ENCODE results near the gene CENPU.
"Not testable (repeated sequence)": the region's sequence is repeated elsewhere in the genome, so short reads cannot be mapped to it uniquely, and the experiment has no call there.

CENPU gene, protein sequence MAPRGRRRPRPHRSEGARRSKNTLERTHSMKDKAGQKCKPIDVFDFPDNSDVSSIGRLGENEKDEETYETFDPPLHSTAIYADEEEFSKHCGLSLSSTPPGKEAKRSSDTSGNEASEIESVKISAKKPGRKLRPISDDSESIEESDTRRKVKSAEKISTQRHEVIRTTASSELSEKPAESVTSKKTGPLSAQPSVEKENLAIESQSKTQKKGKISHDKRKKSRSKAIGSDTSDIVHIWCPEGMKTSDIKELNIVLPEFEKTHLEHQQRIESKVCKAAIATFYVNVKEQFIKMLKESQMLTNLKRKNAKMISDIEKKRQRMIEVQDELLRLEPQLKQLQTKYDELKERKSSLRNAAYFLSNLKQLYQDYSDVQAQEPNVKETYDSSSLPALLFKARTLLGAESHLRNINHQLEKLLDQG

DNA sequence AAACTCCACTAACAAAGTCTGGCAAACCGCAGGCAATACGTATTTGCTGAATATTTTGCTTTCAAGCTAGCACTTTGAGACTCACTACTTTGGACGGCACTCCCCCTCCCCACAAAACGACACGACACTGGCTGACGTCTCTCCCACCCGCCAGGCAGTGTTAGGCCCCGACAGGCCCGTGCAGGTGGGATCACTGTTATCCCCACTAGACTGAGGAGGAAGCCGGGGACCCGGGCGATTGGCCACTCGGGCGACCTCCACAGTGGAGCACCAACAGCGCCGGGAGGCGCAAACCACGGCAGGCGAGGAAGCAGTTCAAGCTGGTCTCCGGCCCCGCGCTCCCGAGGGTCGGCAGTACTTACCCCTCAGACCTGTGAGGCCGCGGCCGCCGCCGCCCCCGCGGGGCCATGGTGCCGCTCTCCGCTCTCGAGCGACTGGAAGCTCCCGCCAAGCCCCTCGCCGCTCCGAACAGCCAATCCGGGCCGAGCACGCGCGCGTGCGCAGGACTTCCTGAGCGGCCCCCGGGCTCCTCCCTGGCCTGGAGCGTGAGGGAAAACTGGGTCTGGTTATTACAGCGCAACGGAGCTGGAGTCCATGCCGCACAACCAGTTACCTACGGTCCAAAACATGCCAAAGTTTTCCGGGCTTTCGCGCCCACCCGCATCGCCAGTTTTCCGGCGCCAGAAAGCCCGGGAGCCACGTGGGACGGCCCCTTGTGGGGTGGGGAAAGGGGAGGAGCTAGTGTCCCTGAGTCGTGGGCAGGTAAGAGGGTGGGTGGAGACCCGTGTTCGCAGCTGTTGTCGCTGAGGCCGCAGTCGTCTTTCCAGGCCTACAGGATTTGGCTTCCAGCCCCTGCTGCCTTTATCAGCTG, at the start of gene CENPU:
Gene CENPU (minus strand): TSS at position 443 of the 871 bp plus-strand sequence. CDS start 34 bp downstream, at position 409.
- peak; percentile 95 for DNase-seq

DNA sequence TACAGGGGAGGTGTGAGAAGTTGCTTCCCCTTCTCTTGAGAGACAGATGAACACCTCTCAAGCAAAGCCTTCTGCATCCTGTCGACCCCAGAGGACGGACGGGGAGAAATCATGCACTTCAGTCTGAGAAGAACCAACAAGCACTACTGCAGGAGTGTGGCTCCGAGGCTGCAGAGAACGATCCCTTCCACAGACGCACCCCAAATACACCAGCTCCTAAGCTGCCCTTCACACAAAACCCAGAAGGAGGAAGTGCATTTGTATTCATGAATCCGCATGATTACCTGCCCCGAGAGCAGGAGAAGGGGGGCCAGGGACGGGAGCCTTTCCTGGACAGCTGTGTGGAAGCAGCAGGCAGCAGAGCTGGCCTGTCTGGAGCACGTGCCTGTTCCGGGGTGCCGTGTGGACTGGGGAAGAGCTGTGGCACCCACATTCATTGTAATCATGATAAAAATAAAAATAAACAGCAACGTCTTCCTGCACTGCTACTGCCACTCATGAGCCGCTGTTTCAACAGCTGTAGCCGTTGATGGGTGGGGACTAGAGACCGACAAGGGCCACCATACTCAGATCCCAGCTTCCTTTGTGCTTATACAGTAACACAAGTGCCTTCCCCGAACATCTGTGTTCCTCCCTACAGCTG, 49.0 kb upstream of the CENPU start:
- DNase-seq: no peak

DNA sequence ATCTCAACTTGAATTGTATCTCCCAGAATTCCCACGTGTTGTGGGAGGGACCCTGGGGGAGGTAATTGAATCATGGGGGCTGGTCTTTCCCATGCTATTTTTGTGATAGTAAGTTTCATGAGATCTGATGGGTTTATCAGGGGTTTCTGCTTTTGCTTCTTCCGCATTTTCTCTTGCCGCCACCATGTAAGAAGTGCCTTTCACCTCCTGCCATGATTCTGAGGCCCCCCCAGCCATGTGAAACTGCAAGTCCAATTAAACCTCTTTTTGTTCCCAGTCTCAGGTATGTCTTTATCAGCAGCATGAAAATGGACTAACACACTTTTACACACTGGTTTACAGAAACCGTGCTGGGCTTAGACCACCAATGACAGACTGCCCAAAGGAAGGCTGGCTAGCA, 45.3 kb upstream of the CENPU start:
- not testable (repeated sequence) for DNase-seq

DNA sequence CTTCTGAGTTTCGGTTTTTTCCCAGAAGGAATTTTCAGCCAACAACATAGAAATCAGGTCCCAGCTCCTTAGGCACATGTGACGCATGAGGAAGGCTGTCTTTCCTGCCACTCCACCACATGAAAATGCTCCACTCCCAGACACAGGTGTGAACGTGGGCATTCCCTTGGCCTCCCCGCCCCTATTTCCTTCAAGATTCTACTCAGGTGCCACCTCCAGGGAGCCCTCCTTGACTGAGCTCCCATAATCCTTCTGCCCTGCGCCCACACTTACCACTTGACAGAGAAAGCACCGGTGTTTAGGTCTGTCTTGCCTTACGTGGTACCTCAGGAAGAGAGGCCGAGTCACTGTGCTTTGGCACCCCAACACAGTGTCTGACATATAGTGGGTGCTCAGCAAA, 44.4 kb upstream of the CENPU start:
- no peak for DNase-seq

DNA sequence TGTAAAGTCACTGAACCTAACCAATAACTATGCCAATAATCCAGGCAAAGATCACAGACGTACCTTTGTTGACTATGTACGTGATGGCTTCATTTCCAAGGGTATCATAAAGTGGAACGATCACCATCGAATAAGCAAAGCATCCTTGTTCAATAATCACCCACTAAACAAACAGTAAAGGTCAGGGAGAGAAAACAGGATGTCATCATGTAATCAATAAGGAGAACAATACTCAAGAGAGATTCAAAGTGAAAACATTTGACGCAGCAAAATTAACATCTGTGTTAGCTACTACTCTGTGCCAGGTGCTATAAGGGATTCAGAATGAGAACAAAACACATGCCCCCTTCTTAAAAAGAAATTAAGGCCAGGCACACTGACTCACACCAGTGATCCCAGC, 42.9 kb upstream of the CENPU start:
- no peak for DNase-seq

DNA sequence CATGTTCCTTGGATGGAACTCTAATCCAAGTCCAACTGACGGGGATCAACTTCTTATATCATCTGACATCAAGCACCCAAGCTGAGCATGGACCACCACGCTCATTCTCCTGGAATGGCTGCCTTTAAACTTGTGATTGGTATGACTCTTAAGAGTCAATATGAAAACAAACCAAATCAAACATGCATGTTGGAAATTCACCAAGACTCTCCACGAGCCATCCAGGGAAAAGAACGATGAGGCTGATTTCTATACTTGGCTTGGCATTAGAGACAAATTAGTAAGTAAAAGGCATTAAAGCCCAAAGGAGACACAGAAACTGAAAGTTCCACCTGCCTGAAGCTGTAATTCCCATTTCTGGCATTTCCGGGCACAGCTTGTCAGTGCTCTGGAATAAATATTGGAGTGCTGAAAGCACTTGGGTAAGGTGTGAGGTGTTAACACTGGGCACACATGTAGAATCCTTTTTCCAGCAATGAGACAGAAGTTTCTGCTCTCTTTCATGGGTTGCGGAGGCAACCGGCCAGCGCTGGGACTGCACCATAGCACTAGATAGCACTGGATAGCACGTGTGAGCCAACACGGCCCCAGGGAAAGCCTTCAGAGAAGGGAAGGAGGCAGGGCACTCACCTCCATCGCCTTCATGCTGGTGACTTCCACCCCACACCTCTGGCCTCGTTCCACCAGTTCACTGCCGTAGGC, 42.1 kb upstream of the CENPU start:
- DNase-seq: no peak

DNA sequence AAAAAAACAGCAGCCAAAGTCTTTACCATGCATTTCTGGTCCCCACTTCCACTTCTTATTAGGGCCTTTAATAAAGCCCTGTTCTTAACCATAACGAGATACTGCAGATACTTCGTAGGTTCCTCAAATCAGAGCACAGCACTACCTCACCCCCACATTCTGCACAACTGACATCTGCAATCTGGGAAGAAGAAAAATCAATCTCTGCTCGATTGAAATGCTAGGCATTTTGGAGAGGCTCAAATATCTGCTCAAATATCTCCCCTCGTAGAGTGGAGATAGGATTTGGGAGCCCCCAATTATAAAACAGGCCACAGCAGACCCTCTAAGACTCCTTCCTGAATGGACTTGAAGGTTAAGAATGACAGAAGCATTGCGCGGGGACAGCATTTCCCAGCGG, 40.3 kb upstream of the CENPU start:
- no peak for DNase-seq

DNA sequence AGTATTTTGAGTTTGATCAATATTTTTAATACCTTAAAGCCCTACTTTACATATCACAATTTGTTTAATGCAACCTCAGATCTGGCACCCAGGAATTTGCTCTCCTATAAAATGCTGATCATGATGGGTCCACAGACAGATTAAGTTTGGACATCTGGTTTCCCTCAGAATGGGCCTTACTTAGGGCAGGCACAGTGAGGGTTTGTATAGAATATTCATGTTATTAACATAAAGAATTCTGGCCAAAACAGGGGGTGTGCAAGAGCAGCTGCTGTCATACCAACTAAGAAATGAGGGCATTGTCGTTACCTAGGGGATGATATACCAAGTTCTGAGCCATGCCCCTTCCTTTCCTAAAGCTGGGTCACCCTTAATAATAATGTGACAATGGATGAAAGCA, 37.5 kb upstream of the CENPU start:
- no peak for DNase-seq

DNA sequence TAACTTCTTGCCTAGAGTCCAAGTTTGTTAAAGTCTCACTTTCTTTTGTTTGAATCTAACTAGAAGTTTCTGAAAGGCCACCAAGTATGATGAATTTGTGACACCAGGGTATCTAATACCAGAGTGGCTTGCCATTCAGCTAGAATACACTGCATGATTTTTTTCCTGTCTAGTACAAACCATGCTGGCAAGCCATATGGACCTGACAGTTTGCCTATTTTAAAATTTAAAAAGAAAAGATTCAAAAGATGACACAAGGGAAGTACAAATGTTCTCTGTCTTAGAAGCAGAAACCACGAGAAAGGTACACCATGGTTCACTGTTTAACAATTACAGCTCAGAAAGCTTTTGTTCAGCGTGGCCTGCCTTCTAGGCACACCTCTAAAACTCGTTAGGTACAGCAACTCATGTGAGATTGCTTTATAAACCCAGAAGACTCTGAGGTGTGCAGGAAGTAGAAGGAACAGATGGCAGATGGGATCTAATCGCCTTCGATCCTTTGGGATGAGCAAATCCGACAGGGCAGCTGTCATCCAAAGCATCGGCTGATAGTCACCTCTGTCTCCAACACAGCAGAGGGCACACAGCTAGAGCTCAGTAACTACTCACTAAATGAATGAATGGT, 35.4 kb upstream of the CENPU start:
- peak; percentile 64 for DNase-seq

DNA sequence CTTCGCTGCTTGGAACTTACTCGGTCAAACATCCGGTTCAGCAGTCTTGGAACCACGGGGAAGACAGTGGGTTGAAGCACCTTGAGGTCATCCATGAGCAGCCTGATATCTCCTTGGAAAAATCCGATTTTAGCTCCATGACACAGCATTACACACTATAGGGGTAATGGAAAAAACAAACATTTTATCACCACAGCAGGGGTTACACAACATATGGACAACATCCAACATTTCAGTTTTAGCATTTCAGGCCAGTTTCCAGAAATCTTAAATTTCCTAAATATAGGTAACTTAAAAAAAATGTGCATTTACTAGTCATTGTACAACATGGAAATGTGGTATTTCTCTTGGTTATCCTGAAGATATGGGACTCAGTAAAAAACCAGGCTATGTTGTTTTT, 34.4 kb upstream of the CENPU start:
- DNase-seq: no peak

DNA sequence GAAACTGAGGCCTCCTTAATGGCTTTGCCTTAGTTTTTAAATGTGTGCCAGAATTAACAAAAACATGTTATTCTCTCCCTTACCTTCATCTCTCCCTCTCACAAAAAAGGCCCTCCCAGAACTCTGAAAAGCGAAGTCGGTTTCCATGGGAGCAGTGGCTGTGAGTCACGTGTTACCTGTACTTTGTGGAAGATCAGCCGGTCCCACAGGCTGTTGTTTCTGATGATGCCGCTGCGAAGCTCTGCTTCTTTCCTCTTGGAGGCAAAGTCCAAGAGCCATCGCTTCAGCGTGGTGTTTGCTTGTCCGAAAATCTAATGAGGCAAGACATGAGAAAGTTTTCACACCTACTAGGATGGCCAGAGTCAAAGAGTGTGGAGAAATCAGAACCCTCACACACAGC, 32.5 kb upstream of the CENPU start:
- no peak for DNase-seq

DNA sequence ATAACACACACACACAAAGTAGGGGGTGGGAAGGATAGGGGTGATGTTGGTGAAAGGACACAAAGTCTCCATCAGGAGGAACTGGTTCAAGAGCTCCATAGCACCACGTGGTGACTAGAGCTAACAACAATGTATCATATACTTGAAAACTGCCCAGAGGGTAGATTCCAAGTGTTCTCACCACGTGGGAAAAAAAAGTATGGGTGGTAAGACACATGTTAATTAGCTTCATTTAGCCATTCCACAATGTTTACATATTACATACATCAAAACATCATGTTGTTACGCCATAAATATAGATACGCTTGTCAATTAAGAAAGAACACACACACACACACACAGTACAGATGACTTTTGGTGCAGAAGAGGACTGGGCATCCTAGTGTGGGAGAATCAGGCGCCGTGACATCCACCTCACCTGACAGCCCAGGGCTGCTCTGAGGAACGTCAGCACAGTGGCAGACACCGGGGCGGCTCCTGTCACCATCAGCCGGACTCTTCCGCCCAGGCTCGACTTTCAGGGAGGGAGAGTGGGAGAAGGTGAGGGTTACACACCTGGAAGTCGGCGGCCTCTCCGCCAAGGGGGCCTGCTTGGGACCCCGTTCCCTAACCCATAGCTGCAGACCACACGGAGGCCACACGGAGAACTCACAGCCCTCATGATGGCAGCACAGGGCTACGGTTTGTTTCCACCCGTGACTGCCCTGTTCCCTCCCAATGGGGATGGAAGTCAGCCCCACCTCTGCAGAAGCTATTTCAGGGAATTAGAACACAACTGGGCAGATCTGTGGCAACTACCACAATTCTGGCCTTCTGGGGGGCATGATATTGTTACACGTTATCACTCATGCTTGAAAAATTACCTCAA, 31.8 kb upstream of the CENPU start:
- no peak for DNase-seq

DNA sequence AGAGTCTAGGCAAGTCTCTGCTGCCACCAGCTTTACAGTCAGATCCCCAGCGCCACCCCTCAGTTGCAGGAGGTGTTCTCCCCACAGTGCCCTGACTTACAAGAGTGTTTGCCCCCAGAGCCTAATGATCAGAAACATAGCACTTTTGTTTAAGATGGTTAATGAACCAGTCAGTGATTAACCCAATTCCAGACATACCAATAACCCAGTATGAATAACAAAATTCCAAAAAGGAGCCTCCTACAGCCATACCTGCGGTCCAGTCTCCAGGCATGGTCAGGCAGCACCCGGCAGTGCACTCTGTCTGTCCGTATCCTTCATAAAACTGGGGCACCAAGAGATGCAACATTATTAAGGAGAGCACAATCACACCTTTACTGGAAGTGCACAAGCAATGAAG, 30.7 kb upstream of the CENPU start:
- DNase-seq: no peak

DNA sequence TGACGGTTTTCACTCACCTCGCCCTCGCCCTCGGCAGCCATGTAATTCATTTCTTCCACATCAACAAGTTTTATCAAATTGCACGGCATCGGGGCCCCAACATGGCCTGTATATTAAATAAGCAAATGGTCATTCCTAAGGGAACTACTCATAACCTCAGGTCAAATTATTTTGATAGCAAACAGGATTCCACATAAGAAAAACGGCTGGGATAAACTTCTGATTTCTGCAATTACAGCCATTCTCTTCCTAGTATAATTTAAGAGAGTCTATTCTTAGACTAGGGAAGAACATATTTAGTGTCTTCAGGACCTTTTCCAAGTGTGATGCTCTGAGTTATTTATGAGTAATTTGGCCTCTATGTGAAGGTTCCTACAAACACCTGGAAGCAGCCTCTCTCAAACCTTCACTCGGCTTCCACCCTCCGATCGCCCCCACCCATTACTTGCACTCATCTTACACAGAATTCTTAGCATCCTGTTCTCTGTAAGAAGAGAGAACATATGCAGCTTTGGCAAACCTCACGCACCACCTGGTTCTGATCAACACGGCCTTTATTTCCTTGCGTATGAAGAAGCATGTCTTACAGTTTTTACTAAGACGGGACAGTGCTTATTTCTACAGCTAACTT, 29.4 kb upstream of the CENPU start:
- DNase-seq: no peak

DNA sequence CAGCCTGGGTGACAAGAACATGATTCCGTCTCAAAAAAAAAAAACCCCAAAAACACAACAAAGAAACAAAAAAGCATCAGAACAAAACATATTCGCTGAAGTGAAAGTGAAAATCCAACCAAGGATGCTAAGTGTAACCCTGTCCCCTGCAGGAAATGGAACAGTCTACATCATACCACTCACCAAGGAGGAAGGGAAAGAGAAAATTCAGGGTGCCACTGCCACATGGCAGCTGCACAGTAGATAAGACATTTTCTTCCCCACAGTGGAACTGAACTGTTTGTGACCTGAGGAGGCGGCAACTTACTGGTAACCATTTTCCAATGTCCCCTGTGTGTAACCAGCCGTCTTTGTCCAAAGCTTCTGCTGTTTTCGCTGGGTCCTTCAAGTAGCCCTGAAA, 28.2 kb upstream of the CENPU start:
- DNase-seq: no peak

DNA sequence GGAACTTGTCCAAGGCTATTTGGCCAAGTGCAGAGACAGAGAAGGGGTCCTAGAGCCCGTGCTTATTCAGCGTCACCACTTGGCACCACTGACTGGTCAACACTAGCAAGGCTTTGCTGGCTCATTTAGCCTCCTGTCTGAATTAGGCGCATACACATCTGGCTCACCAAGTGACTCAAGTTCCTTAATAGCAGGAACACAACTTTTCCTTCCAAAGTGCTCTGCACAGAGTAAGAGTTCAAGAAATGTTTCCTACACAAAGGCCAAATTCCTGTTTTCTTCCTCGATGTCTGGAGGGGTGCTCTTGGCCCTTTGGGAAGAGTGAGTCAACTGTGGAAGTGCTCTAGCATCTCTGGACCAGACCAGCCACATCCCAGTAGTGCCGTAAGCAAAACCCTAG, 26.8 kb upstream of the CENPU start:
- no peak for DNase-seq

DNA sequence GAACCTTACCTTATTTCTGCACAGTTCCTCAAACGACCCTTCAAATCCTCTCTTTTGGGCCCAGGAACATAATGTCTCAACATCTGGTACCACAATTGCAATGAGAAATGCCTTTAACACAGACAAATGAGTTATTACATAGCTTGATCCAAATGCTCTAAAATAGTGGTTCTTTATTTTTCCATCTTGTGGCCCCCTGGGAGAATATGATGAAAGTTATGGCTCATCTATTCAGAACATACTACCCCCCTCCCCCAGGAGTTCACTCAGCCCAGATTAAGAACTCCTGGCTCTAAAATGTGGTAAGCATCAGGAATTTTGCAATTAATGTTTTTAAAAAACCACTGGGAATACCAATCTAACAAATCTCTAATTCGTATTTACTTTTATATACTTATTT, 23.9 kb upstream of the CENPU start:
- DNase-seq: no peak

DNA sequence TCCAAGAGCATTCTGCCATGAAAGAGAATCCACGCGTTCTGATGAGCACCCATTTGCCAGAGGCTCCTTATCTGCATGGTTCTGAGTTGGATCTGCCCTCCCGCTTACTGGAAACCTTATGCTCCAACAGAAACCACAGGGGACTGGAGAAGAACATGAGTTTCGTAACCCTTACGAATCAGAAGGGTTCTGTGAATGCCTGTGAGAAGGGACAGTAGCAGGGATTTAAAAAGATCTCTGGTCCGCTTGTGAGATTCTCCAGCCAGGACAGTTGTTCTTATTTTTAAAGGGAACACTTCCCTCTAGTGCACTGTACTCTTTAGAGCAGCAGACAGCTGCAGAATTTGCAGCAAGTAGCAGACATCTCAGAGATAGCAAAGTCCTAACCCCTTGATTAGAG, 22.5 kb upstream of the CENPU start:
- DNase-seq: no peak

DNA sequence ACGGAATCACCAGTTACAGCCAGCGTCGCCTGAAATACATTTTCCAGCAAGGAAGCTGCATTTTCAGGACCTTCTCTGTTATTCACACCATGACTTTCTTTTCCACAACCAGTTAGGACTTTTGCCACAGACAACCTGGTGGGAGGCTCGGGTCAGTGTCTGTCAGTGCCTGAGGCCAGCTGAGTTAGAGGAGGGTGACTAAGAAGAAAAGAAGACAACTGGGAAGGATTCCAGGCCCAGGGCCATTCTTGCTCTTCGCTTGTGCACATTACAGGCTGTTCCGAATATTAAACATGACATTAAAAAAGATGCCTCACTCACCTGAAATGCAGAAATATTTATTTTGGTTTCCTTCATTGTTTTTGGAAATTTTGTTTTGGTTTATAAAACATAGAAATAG, 21.4 kb upstream of the CENPU start:
- no peak for DNase-seq

DNA sequence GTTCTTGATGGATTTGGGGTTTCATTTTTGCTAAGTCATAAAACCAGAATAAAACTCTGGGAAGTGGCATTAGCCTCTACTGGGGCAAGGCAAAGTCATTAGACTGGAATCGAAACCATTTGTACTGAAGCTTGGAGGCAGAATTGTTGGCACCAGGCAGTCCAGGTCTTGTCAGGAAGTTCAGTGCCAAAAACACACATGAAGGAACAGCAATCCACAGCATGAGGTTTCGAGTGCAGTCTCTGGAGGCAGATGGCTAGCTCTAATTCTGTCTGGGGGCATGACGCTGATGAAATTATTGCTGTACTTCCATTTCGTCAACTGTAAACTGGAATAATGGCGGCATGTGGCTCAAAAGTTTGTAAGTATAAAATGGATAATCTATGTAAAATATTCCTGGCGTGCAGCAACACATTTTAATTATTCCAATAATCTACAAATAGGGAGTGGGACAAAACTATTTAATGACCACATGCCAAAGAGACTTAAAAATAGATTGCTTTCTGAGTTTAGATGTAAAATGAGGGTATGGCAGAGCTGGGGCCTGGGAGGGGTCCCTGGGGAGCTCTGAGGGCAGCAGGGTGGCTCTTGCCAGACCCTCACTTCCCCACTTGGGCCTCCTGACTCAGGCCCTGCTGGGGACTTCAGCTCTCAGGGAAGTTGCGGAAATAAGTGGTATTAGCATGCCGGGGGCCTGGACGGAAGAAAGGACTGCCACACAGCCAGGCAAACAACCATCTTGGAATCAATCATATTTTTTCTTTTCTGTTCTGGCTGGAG, 18.8 kb upstream of the CENPU start:
- peak; percentile 19 for DNase-seq

Measured in NCI-H1694 (cell line).